Measurements from ENCODE around the gene CA5A. TPM values are rescaled to one million over a fixed set of nuclear protein-coding genes. Genes with fewer than 3 reads are reported as not detected.

The CA5A gene
- total and polyA plus RNA-seq, 2 of the 13 experiments (the other 11 are each of a cell fraction or from before 2014, with no cell fraction given): 66.8 to 106 TPM

- peak; percentile 69 for TF ChIP-seq ZNF407 (CRISPR knock-in tag; IDR thresholded peaks at IDR 0.05; ENCODE audit: not compliant biosample characterization)
- TF ChIP-seq ZBTB49 (CRISPR knock-in tag; IDR thresholded peaks at IDR 0.05; ENCODE audit: borderline replicate concordance): no peak
- TF ChIP-seq ARHGAP35 (CRISPR knock-in tag; IDR thresholded peaks at IDR 0.05; ENCODE audit: borderline replicate concordance): no peak; the same call in 1 of the 2 replicates
- TF ChIP-seq ISL2 (CRISPR knock-in tag; IDR thresholded peaks at IDR 0.05): peak; percentile 81; the same call in 1 of the 2 replicates
- TF ChIP-seq, protein P1, sequence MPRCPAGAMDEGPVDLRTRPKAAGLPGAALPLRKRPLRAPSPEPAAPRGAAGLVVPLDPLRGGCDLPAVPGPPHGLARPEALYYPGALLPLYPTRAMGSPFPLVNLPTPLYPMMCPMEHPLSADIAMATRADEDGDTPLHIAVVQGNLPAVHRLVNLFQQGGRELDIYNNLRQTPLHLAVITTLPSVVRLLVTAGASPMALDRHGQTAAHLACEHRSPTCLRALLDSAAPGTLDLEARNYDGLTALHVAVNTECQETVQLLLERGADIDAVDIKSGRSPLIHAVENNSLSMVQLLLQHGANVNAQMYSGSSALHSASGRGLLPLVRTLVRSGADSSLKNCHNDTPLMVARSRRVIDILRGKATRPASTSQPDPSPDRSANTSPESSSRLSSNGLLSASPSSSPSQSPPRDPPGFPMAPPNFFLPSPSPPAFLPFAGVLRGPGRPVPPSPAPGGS (CRISPR knock-in tag; IDR thresholded peaks at IDR 0.05): peak; percentile 83
- 0 out of 2 replicates have a peak, but pooled peaks have one; percentile 63 for TF ChIP-seq ESRRA (CRISPR knock-in tag; IDR thresholded peaks at IDR 0.05; ENCODE audit: low read depth)
- TF ChIP-seq HBP1 (CRISPR knock-in tag; IDR thresholded peaks at IDR 0.05; ENCODE audit: low read depth): peak; percentile 90
- no peak for TF ChIP-seq NCOA5 (CRISPR knock-in tag; IDR thresholded peaks at IDR 0.05)
- TF ChIP-seq ZFAT (CRISPR knock-in tag; conservative IDR thresholded peaks at IDR 0.05): peak; percentile 73; the same call in 1 of the 2 replicates
- TF ChIP-seq JARID2 (CRISPR knock-in tag; IDR thresholded peaks at IDR 0.05; ENCODE audit: insufficient replicate concordance): no peak
- no peak; the same call in 1 of the 2 replicates for TF ChIP-seq STAT5B (CRISPR knock-in tag; IDR thresholded peaks at IDR 0.05)
These were observed 14.6 kb upstream of the CA5A start, which contains the start of gene BANP (continued) for GRCh38 chr16:87950765-87951551.
